ENCODE measurements around the gene SLC5A1.

The SLC5A1 gene

DNA sequence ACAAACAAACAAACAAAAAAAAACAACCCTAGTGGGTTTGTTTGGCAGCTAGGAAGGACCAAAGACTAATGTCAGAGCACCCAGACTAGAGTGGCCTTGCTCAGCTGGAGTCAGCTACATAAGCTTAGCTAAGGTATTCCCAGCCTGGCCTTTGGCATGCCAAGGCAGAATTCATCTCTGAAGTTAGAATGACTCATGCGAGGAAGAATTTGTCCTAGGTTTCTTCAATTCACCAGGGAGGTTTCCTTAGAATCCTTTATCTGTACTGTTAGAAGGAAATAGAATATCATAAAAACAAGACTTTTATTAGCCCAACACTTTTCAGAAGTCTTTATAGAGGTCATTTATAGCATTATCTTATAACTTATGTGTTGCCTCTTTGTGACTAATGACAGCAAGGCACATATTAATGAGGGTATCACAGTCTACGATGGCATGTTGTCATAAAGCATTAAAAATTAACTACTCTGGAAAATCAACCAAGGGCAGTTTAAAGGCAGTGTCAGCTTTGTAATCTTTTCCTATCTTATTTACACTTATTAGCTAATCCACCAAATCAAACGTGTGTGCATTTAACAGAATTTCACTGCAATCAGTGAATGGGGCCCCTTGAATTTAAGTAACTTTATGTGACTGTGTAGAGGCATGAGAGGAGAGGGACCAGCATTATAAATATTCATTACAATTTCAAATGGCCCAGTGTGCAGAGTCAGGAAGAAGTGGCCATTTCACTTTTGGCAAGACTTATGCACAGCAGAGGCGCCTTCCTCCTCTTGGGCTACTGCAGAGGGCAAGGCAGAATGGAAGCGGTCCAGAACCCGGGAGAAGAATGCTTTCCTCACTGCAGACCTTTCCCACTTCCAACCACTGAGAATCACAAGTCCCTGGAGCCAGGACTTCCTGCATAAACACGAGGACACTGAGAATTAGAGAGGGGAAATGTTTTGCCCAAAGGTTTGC, 36.3 kb downstream of the SLC5A1 start:
- Histone ChIP-seq H3K4me3 (ENCODE audit: low read length) (no peak overlapping the region), H3K27me3 (replicated peaks; ENCODE audit: insufficient read depth, low read length) (no peaks in the 10 kb centered on the region), H3K9me2 (replicated peaks; ENCODE audit: insufficient read depth, low read length) (no peaks in the 10 kb centered on the region), H2AFZ (ENCODE audit: low read length) (no peak overlapping the region), H3K4me2 (ENCODE audit: low read depth, low read length) (no peak overlapping the region), H3K9ac (ENCODE audit: low read length) (no peak overlapping the region), H3K36me3 (replicated peaks; ENCODE audit: insufficient read depth, low read length) (no peaks in the 10 kb centered on the region), H3K79me2 (ENCODE audit: low read length) (no peaks in the 10 kb centered on the region), H3K9me3 (replicated peaks; ENCODE audit: insufficient read depth, low read length) (no peaks in the 10 kb centered on the region), H3K4me1 (ENCODE audit: low read length) (no peaks in the 10 kb centered on the region), H4K20me1 (ENCODE audit: insufficient read depth, low read length) (no peaks in the 10 kb centered on the region), H3F3A (ENCODE audit: insufficient read depth, low read length) (no peaks in the 10 kb centered on the region), H3K27ac (ENCODE audit: low read length) (no peak overlapping the region)
- DNase-seq = no peak
- TF ChIP-seq, protein P1, sequence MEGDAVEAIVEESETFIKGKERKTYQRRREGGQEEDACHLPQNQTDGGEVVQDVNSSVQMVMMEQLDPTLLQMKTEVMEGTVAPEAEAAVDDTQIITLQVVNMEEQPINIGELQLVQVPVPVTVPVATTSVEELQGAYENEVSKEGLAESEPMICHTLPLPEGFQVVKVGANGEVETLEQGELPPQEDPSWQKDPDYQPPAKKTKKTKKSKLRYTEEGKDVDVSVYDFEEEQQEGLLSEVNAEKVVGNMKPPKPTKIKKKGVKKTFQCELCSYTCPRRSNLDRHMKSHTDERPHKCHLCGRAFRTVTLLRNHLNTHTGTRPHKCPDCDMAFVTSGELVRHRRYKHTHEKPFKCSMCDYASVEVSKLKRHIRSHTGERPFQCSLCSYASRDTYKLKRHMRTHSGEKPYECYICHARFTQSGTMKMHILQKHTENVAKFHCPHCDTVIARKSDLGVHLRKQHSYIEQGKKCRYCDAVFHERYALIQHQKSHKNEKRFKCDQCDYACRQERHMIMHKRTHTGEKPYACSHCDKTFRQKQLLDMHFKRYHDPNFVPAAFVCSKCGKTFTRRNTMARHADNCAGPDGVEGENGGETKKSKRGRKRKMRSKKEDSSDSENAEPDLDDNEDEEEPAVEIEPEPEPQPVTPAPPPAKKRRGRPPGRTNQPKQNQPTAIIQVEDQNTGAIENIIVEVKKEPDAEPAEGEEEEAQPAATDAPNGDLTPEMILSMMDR (IDR thresholded peaks at IDR 0.05; ENCODE audit: low read length) = no peak
- TF ChIP-seq EZH2 (optimal IDR thresholded peaks at IDR 0.05; ENCODE audit: low read depth, low read length) (no peak), EZH2phosphoT487 (IDR thresholded peaks at IDR 0.05; ENCODE audit: low read length) (no peak)

GRCh38 chr22:32080904-32081303, 37.8 kb downstream of the SLC5A1 start:
- no peak overlapping the region for H3K4me2 ChIP-seq (ENCODE audit: low read depth, low read length)
- H3K36me3 ChIP-seq (replicated peaks; ENCODE audit: insufficient read depth, low read length) = no peaks in the 10 kb centered on the region
- H4K20me1 ChIP-seq (ENCODE audit: insufficient read depth, low read length) = no peaks in the 10 kb centered on the region
- no peaks in the 10 kb centered on the region for H3K79me2 ChIP-seq (ENCODE audit: low read length)
- H3K27ac ChIP-seq (ENCODE audit: low read length) = no peak overlapping the region
- H3K27me3 ChIP-seq (replicated peaks; ENCODE audit: insufficient read depth, low read length) = no peaks in the 10 kb centered on the region
- no peaks in the 10 kb centered on the region for H3K4me1 ChIP-seq (ENCODE audit: low read length)
- H3K9me2 ChIP-seq (replicated peaks; ENCODE audit: insufficient read depth, low read length) = no peaks in the 10 kb centered on the region
- H3F3A ChIP-seq (ENCODE audit: insufficient read depth, low read length) = no peaks in the 10 kb centered on the region
- DNase-seq = peak; percentile 55
- no peaks in the 10 kb centered on the region for H3K9me3 ChIP-seq (replicated peaks; ENCODE audit: insufficient read depth, low read length)
- H3K4me3 ChIP-seq (ENCODE audit: low read length) = no peak overlapping the region
- no peak for TF ChIP-seq EZH2 (optimal IDR thresholded peaks at IDR 0.05; ENCODE audit: low read depth, low read length)
- TF ChIP-seq, protein P1 (IDR thresholded peaks at IDR 0.05; ENCODE audit: low read length) = peak; percentile 72
- H2AFZ ChIP-seq (ENCODE audit: low read length) = no peak overlapping the region
- H3K9ac ChIP-seq (ENCODE audit: low read length) = no peak overlapping the region

DNA sequence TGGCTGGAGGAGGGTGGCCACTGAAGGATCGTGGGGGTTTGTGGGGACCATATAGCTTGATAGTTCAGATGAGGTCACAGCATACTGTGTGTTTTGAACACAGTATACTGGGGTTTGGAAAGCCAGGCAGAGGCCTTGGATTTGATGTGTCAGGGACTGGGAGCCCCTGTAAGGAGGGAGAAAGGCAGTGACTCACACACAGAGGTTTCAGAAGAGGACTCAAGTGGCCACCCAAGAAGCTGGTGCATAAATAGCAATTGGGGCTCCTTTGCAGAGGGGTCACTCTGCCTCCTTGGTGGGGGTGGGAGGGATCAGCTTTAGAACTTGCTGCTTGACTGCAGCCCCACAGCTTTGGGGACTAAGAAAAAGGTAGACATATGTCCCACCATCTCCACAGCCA, 39.3 kb downstream of the SLC5A1 start:
- Histone ChIP-seq H3K9ac (ENCODE audit: low read length) (no peak overlapping the region), H3K4me2 (ENCODE audit: low read depth, low read length) (no peak overlapping the region), H2AFZ (ENCODE audit: low read length) (no peak overlapping the region), H3K9me2 (replicated peaks; ENCODE audit: insufficient read depth, low read length) (no peaks in the 10 kb centered on the region), H3K27me3 (replicated peaks; ENCODE audit: insufficient read depth, low read length) (no peaks in the 10 kb centered on the region), H3K36me3 (replicated peaks; ENCODE audit: insufficient read depth, low read length) (no peaks in the 10 kb centered on the region), H3K27ac (ENCODE audit: low read length) (no peak overlapping the region), H3K4me3 (ENCODE audit: low read length) (no peak overlapping the region), H4K20me1 (ENCODE audit: insufficient read depth, low read length) (no peaks in the 10 kb centered on the region), H3K4me1 (ENCODE audit: low read length) (no peaks in the 10 kb centered on the region), H3F3A (ENCODE audit: insufficient read depth, low read length) (no peaks in the 10 kb centered on the region), H3K79me2 (ENCODE audit: low read length) (no peaks in the 10 kb centered on the region), H3K9me3 (replicated peaks; ENCODE audit: insufficient read depth, low read length) (no peaks in the 10 kb centered on the region)
- TF ChIP-seq EZH2 (optimal IDR thresholded peaks at IDR 0.05; ENCODE audit: low read depth, low read length) = no peak
- TF ChIP-seq, protein P1 (IDR thresholded peaks at IDR 0.05; ENCODE audit: low read length) = no peak
- no peak for TF ChIP-seq EZH2phosphoT487 (IDR thresholded peaks at IDR 0.05; ENCODE audit: low read length)
- no peak for DNase-seq

Data from MM.1S (cell line).